Measurements from ENCODE around the gene TRIP13. TPM values are rescaled to one million over a fixed set of nuclear protein-coding genes. Genes with fewer than 3 reads are reported as not detected.

The TRIP13 gene
- total and polyA plus RNA-seq, 9 of the 15 experiments (the other 6 are each of a cell fraction or from before 2014, with no cell fraction given) = 24.1 to 116 (median 53.2) TPM

- TF ChIP-seq STAG1 (CRISPR knock-in tag; IDR thresholded peaks at IDR 0.05; ENCODE audit: borderline replicate concordance) = no peak
- TF ChIP-seq SP1 (CRISPR knock-in tag; IDR thresholded peaks at IDR 0.05) = no peak
- TF ChIP-seq ZNF668 (CRISPR knock-in tag; IDR thresholded peaks at IDR 0.05) = no peak
- no peak for TF ChIP-seq RBM34 (IDR thresholded peaks at IDR 0.05; ENCODE audit: borderline replicate concordance, insufficient read depth, low read length)
- no peak for TF ChIP-seq ZNF77 (CRISPR knock-in tag; IDR thresholded peaks at IDR 0.05)
- no peak for TF ChIP-seq TCF15 (CRISPR knock-in tag; IDR thresholded peaks at IDR 0.05)
- peak in 1 of 2 experiments; percentile 72; a peak in 2 of 4 replicates for TF ChIP-seq RCOR1 (IDR thresholded peaks at IDR 0.05; ENCODE audit: borderline replicate concordance in 1 of 2, low read depth in 2 of 2, low read length in 2 of 2)
- peak; percentile 33 to 91; a peak in 3 of 4 replicates for TF ChIP-seq UBTF (IDR thresholded peaks at IDR 0.05; ENCODE audit: borderline replicate concordance in 1 of 2, low read depth in 2 of 2, low read length in 2 of 2)
- no peak for TF ChIP-seq NR4A1 (CRISPR knock-in tag; IDR thresholded peaks at IDR 0.05)
- TF ChIP-seq NR4A1 (tag; IDR thresholded peaks at IDR 0.05) = no peak
- TF ChIP-seq RBM25 (IDR thresholded peaks at IDR 0.05; ENCODE audit: low read depth, low read length, severe bottlenecking) = no peak
- no peak for TF ChIP-seq CBX3 (IDR thresholded peaks at IDR 0.05; ENCODE audit: borderline replicate concordance in 1 of 2, low read length in 2 of 2)
- no peak for TF ChIP-seq FIP1L1 (IDR thresholded peaks at IDR 0.05; ENCODE audit: low read depth, low read length, poor library complexity, severe bottlenecking)
- TF ChIP-seq HMGXB4 (CRISPR knock-in tag; IDR thresholded peaks at IDR 0.05) = no peak
- no peak for TF ChIP-seq ZNF551 (CRISPR knock-in tag; IDR thresholded peaks at IDR 0.05)
- TF ChIP-seq ZBTB12 (CRISPR knock-in tag; IDR thresholded peaks at IDR 0.05) = peak; percentile 21; the same call in 1 of the 2 replicates
- no peak for TF ChIP-seq ELF4 (CRISPR knock-in tag; IDR thresholded peaks at IDR 0.05)
- TF ChIP-seq XRCC4 (IDR thresholded peaks at IDR 0.05; ENCODE audit: extremely low read depth, insufficient read depth, insufficient read length) = no peak
- no peak for TF ChIP-seq ZNF408 (CRISPR knock-in tag; IDR thresholded peaks at IDR 0.05; ENCODE audit: low read depth)
- no peak for TF ChIP-seq TFE3 (CRISPR knock-in tag; IDR thresholded peaks at IDR 0.05)
Observed at GRCh38 chr5:963673-964531, 71.2 kb downstream of the TRIP13 start (continued).

Measured in K562 (cell line).